Fibroblast of skin of back (primary cell): ENCODE data around the gene AMPD3.

Source experiments
- DNase-seq: peaks from one replicate; pipeline ENCODE4 v3.0.0-alpha.2; 2013

Gene AMPD3

DNA sequence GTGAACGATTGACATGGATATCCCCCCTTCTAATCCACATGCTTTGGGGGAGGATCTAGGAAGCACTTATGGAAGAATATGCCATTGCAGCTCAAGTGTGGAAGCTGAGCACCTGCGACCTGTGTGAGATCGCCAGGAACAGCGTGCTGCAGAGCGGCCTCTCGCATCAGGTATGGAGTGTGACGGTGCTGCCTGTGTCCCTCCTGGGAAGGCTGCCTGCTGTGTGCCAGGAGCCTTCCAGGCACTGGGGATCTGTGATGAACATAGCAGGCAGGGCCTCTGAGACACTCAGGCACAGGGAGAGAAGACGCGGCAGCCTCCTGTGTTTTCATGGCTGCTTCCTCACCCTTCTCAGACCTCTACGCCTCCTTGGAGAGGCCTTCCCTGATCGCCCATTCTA is 49.4 kb downstream of the AMPD3 start:
- DNase-seq, result no peak

DNA sequence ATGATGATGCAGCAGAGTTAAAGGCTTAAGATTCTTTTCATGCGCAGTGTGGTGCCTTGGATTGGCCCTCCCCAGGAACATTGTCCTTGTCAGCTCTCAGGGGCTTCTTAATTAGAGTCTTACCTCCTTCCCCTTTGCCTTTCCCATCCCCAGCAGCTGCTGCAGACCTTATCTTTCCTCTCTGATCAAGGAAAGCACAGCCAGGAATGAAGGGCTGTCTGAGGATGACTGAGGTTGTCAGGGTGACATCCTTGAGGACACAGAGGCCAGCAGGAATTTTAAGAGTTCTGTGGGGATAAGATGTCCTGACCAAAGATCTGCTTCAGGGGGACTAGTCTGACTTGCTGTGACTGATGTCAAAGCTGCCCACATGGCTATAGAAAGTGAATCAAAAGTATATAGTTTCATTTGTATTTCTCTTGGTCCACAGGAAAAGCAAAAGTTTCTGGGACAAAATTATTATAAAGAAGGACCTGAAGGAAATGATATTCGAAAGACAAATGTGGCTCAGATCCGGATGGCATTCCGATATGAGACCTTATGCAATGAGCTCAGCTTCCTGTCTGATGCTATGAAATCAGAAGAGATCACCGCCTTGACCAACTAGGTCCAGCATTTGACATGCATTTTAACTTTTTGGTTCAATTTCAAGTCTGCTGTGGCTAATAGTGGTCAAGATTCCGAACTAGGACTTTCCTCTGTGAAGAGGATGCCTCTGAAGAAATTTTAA is 50.4 kb downstream of the AMPD3 start:
- DNase-seq, result no peak

DNA sequence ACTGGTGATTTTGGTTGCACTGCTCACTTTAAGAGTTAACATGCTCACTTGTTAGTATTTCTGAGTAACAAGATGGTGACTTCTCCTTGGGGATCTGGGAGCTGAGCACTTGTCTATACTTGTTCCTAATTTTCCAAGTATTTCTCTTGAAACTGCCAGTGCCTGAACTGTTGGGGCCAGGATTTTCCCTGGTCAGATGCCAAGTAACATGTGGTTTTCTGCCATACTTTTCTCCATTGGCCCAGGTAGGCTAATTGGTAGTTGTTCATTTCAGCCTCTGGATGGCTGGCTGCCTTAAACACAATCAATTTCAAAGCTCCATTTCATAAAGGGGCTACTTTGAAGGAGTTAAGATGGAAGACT is 50.9 kb downstream of the AMPD3 start:
- no peak for DNase-seq

DNA sequence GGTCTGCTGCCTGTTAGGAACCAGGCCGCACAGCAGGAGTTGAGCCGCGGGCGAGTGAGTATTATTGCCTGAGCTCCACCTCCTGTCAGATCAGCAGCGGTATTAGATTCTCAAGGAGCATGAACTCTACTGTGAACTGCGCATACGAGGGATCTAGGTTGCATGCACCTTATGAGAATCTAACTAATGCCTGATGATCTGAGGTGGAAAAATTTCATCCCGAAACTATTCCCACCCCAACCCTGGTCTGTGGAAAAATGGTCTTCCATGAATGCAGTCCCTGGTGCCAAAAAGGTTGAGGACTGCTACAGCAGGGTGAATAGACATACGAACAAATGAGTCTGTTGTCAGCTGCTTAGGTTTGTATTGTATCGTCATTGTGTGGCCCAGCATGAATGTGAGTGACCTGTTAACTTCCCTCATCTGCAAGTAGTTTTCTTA is 56.1 kb downstream of the AMPD3 start:
- no peak for DNase-seq

DNA sequence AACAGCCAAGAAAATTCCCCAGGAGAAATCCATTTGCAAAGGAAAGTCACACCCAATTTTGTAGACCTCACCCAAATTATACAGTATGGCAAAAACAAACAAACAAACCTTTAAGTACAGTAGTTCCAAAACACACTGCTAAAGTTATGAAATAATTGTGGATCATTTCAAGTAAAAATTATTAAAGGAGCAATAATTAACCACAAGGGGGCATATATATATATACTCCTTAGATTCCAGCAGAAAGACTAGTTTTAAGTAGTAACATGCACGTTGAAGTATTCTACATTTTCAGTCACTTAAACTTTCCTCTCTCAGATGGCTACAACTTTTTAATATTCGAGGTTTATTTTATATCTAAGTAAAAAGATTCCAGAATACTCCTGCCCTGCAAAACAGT is 59.1 kb downstream of the AMPD3 start:
- DNase-seq, result peak; percentile 29

DNA sequence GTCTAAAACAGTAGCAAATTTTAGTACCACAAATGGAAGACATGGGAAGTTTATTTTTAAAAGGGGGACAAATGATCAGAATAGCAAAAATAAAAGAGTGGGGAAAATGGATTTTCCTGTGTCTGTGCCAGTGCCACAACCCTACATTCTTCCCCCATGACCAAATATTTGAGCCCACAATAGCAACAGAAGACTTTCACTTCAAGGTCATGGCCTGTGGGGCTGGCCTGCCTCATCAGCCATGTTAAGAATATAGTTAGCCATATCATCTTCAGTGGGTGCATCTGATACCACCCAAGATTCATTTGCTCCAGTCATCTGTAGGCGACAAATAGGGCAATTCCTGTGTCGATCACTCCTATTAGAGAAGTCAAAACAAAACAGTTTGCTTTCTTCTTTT is 59.6 kb downstream of the AMPD3 start:
- peak; percentile 56 for DNase-seq

DNA sequence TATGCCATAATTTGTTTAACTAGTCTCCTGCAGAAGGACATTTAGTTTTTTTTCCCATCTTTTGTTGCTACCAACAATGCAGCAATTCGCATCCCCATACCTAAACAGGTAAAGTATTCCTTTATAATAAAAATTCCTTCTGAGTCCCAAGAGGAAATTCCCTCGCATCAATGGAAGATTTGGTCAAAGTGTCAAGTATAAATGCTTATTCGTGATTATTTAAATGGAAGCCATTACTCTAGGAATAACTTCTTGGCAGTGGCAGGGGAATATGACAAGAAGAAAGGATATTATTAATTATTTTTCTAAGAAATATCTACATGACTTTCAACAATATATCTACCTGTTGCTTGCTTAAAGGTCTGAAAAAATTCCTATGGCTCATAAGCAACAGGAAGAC is 60.4 kb downstream of the AMPD3 start:
- DNase-seq, result no peak

DNA sequence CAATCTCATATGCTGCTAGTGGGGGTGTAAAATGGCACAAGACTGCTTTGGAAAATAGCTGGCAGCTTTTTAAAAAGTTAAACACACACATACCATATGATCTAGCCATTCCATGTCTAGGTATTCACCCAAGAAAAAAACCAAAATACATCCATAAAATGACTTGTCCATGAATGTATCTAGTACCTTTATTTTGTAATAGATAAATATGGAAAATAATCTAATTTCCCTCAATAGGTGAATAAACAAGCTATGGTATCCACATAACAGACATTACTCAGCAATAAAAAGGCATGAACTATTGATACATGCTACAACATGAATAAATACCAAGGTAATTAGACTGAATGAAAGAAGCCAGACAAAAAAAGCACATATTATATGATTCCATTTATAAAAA is 63.1 kb downstream of the AMPD3 start:
- no peak for DNase-seq

DNA sequence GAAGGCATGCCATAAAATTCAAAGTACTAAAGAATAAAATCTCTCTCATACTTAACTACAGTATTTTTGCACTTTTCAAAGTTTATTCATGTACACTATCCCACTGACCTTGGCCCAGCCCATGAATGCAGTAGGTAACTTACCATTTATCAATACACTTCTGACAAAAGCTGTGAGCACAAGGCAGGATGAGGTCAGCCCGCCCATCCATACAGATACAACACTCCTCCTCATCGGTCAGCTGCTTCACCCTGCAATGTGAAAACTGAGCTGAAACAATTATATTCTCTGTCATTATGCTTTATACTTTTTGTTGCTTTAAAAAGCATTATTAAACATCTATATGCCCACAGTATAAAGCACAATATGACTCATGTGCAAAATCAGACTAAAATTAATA is 63.8 kb downstream of the AMPD3 start:
- no peak for DNase-seq

DNA sequence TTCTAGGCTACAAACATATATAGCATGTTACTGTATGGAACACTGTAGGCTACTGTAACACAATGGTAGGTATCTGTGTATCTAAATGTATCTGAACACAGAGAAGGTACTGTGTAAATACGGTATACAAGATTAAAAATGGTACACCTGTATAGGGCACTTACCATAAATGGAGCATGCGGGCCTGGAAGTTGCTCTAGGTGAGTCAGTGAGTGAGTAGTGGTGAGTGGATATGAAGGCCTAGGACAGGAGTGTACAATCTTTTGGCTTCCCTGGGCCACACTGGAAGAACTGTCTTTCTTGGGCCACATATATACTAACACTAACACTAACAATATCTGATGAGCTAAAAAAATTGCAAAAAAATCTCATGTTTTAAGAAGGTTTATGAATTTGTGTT is 64.6 kb downstream of the AMPD3 start:
- DNase-seq, result no peak

DNA sequence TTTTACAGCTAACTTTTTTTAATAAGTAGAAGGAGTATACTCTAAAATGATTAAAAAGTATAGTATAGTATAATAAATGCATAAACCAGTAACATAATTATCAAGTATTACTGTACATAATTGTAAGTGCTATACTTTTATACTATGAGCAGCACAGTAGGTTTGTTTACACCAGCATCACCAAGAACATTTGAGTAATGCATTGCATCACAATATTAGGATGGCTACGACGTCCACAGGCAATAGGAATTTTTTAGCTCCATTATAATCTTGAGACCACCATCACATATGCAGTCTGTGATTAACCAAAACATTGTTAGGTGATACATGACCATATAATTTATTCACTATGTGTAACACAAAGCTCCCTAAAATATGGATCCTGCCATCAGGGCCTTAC is 65.5 kb downstream of the AMPD3 start:
- no peak for DNase-seq

DNA sequence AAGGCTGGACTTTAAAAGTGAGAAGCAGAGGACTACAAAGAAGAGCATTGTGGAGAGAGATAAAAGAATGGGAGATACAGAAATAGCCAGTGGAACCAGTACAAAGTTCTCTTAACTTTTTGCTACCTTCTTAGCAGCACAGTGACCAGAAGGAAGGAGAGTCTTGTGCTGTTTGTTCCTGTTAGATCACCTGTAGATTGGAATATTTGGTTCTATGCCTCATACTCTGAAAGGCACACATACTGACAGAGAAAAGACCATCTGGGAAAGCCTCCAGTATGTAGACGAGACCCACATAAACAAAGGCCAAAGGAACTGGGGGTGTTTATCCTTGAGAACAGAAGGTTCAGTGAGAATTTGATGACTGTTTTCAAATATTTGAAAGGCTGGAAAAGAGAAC is 67.2 kb downstream of the AMPD3 start:
- DNase-seq, result no peak

DNA sequence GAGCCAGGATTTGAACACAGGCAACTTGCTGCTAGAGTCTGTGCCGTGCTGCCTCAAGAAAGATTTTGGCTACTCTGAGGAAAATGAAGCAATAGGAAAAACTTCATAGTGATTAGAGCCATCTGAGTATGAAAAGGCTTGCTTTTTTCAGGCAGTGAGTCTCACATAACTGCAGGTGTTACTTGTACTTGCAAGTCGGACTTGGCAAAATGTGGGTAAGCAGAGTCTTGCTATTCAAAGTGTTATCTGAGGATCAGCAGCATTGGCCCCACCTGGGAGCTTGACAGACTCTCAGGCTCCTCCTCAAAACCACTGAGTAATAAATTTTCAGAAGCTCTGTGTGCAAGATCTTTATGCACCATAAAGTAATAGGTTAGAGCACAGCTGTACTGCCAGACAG is 67.9 kb downstream of the AMPD3 start:
- DNase-seq, result no peak

DNA sequence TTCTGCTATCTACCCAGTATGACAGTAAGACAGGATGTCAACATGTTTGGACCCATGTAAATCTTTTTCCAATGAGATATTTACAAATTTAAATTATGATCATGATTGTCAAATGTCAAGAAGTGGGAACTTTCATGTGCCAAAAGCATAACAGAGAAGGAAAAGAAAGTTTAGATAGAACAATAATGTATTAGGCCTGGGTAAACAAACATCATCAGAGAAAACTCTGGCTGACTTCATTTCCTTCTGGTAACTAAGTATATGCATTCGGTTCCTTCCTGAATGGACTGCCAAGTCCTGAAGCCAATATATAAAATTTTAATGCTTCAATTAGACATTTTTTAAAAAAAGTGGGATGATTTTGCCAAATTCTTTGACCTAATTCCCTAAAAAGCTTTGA is 69.4 kb downstream of the AMPD3 start:
- DNase-seq, result no peak

DNA sequence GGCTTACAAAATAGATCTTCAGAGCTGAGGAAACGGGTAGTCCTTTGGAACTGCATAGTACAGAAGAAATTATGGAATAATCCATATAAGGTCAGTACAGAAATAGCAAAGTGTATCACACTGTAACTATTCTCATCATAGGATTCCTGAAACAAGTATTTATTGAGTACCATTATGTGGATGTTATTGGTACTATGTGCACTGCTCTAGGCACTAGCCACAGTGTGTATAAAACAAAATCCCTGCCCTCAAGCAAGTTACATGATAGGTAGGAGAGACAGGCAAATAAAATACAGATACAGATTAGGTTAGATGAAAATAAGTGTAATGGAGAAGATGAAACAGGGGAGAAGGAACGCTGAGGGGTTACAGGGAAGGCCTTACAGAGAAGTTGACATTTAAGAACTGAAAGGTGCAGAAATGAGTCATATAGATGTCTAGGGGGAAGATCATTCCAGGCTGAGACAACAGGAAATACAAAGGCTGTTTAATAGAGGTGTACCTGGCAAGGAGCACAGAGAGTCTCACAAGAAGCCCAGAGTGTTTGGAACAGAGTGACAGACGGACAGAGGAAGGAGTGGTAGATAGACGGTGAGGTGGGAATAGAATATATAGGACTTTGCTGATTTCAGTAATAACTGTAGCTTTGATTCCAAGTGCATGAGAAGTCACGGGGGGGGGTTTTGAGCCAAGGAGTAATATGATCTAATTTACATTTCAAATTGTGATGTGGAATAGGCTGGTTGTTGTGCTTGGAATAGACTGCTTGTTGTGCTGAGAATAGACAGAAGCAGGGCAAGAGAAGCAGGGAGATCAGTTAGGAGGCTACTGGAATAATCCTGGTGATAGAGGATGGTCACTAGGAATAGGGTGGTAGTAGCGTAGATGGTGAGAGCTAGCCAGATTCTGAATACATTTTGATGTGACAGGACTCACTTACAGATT is 72.2 kb downstream of the AMPD3 start:
- peak; percentile 42 for DNase-seq

DNA sequence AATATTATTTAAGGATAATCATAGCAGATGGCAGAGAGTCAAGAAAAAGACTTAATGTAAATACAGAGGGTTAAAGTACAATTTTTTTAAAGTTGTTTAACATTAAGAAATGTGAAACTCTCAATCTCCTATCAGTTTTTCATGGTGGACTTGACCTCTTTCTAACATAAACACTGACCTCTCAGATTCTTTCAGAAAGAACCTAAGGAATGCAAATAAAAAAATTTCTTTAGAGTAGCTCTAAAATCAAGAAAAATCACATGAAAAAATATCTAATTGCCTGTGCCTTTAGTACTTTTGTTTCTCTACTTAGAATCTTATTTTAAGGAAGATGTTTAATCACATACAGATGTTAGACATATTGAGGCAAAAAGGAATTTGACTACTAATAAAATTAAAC is 73.1 kb downstream of the AMPD3 start:
- peak; percentile 24 for DNase-seq

DNA sequence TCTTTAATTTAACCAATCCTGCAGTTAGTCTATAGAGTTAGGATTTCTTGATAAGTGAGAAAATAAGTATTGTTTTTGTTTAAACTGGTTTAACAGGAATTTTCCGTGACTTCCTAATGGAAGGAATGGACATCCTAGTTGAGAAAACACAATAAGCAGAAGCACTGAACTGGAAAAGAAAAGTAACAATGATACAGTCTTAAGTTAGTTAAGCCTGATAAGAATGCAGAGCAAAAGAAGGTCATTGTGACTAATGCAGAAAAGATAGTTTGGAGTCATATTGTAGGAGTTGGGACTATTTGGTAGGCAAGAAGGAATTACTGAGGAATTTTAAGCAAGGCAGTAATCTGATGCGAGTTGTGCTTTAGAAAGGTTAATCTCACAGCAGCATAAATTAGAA is 74.2 kb downstream of the AMPD3 start:
- peak; percentile 68 for DNase-seq

DNA sequence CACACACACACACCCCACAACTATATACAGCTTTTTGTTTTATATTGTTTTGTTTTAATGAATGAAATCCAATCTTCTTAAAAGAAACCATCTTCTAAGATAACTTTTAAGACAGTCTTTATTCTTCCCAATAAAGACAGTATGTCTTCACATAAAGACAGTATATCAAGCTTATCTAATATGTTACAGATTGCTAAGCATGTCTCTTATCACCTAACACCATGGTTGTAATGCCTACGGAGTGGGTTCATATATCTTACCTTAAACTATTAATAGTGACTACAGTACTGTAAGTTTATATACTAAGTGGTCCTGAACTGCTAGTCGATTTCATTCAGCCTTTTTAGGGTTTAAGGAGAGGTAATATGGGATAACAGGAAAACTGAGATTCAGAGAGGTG is 77.5 kb downstream of the AMPD3 start:
- no peak for DNase-seq

DNA sequence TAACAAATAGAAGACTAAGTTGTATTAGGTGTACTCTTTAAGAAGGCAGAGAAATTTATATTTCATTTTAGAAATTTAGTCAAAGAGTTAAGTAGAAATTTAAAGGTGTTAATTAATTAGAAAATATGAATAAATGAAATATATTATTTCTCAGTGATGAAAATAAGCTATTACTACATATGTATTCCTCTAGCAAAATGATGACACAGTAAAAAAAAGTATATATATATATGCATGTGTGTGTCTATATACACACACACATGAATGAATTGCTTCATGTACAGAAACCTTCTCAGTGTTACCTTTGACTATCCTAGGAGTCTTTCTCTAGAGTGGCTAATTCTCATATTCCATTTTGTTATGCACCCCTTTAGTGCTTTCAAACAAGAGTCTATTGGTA is 78.3 kb downstream of the AMPD3 start:
- DNase-seq, result no peak

DNA sequence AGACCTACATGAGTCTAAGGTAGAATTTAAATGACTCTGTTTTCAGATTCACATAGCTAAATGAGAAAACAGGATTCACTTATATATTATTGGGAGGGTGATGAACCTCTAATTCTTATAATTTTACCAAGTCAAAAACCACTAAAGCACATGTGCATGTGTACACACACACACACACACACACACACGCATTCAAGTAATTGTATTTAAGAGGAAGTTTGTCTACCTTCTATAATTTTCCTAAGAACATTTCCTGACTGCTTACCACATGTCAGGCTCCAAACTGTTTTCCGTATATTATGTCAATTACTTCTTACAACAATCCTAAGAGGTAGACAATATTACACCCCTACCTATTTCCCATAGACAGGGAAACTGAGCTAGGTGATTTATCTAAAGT is 79.3 kb downstream of the AMPD3 start:
- no peak for DNase-seq

DNA sequence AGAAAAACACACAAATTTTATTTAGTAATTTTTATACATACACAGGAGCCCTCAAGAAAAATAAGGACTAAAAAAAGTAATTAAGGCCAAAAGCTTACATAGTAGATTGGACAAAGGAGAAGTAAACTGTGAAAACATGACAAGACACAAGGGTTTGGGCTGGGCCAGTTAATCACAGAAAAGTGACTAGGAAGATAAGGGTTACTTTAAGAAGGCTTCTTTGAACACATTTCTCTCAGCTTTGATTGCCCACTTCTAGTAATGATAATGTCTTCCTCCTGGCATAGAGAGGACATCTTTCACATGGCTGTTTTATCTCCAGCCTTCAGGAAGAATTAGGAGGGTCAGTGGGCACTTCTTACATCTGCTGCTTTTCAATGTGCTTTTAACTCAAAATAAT is 82.5 kb downstream of the AMPD3 start:
- DNase-seq, result no peak

DNA sequence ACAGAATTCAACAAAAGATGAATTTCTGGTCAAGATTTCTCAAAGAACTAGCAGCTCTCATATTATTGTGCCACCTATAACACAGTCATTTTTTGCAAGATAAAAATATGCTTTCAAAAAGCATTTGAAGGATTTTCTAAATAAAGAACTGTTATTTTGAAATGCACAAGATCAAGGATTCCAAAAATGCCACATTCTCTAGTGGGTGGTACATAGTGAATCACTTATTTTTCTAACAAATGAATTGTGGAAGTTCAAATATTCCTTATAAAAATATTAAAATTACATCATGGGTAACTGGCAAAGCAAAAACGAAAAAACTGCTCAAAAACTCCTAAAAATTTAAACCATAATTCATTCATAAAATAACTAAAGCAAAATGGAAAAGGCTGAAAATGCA is 83.9 kb downstream of the AMPD3 start:
- DNase-seq, result peak; percentile 75

DNA sequence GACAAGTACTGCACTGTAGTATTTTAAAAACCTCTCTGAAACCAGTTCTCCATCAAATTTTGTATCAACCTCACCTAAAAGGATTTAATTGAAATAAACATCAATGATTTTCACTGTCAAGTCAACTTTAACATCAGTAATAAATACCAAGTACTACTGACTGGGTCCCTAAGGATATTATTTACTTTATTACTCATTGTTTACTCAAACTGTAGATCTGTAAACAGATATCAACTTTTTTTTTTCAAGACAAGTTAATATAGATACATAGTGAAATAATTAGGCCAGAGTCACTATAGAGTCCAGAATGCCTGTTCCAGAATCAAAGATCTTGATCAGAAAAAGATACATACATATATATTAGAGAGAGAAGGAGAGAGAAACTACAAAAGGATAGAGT is 84.3 kb downstream of the AMPD3 start:
- DNase-seq, result no peak

DNA sequence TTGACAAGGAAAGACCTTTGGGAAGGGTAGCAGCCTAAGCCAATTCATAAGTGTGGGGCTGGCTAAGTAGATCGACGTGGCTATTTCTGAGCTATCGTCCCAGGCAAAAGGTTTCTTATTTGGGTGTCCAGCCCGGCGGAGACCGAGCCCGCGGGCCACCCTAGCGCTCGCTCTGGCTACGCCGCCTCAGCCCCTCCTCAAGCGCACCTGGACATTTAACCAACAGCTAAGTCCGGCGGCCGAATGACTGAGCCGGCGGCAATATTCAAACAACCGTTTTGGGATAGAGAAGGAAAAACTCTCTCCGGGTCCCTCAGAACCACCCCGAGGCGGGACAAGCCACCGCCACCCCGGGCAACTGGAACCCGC is 85.5 kb downstream of the AMPD3 start:
- DNase-seq, result peak; percentile 19
